K562 (cell line): Measurements from ENCODE around the gene C2CD2L. TPM values are rescaled to one million over a fixed set of nuclear protein-coding genes. Genes with fewer than 3 reads are reported as not detected.

Experiments used
- CBX3 ChIP-seq, 2 experiments: IDR thresholded peaks; 1 replicate in 1 of 2; 2 replicates in 1 of 2; pipeline ENCODE4 v1.6.1; 2012; ENCODE audit warnings: inconsistent platforms in 2 of 2, low read length in 2 of 2, borderline replicate concordance in 1 of 2, control low read depth in 1 of 2
- CTBP1 ChIP-seq: fragments of 450-650 bp; IDR thresholded peaks from 2 replicates; pipeline ENCODE4 v1.6.1; 2016; ENCODE audit warnings: borderline replicate concordance
- ELK1 ChIP-seq: sonication (generic); formaldehyde crosslinking; IDR thresholded peaks from 2 replicates; pipeline ENCODE4 v1.8.1; 2022; ENCODE audit warnings: missing genetic modification reagents
- JUND ChIP-seq, 2 experiments: IDR thresholded peaks; 2 replicates in 1 of 2; 3 replicates in 1 of 2; pipeline ENCODE4 v1.6.1; 2011; ENCODE audit warnings: borderline replicate concordance in 2 of 2, low read depth in 2 of 2, low read length in 2 of 2, improper control_type of control experiment in 1 of 2, missing biosample characterization in 1 of 2, missing genetic modification characterization in 1 of 2, missing genetic modification reagents in 1 of 2
- MYBL2 ChIP-seq, 2 experiments: fragments of 450-650 bp in 1 of 2; sonication (generic) in 1 of 2; formaldehyde crosslinking in 1 of 2; IDR thresholded peaks; 2 replicates each; pipeline versions ENCODE4 v1.6.1 to v1.8.1; 2017 to 2022; ENCODE audit warnings: borderline replicate concordance in 1 of 2, inconsistent platforms in 1 of 2, low read depth in 1 of 2, mild to moderate bottlenecking in 1 of 2, missing genetic modification reagents in 1 of 2, moderate library complexity in 1 of 2
- NELFE ChIP-seq: IDR thresholded peaks from 2 replicates; pipeline ENCODE4 v1.6.1; 2011; ENCODE audit warnings: mild to moderate bottlenecking; ENCODE audit not compliant: insufficient read depth, insufficient read length
- NFATC3 ChIP-seq: fragments of 450-650 bp; IDR thresholded peaks from 2 replicates; pipeline ENCODE4 v1.6.1; 2017; ENCODE audit warnings: mild to moderate bottlenecking
- PBX2 ChIP-seq, 2 experiments: IDR thresholded peaks in 1 of 2; conservative IDR thresholded peaks in 1 of 2; 2 replicates each; pipeline ENCODE4 v1.6.1; 2016; ENCODE audit warnings: low read depth in 2 of 2, mild to moderate bottlenecking in 1 of 2, missing compliant biosample characterization in 1 of 2, missing genetic modification characterization in 1 of 2, moderate library complexity in 1 of 2
- PHF20 ChIP-seq: fragments of 450-650 bp; IDR thresholded peaks from 2 replicates; pipeline ENCODE4 v1.6.1; 2018; ENCODE audit not compliant: partially characterized antibody
- RBM14 ChIP-seq: fragments of 200-400 bp; formaldehyde crosslinking; IDR thresholded peaks from 2 replicates; pipeline ENCODE4 v1.6.1; 2018; ENCODE audit warnings: low read depth, mild to moderate bottlenecking, low read length, moderate library complexity, borderline replicate concordance; ENCODE audit not compliant: insufficient read depth
- RBM25 ChIP-seq: fragments of 200-400 bp; formaldehyde crosslinking; IDR thresholded peaks from 2 replicates; pipeline ENCODE4 v1.6.1; 2018; ENCODE audit warnings: low read length, low read depth, moderate library complexity; ENCODE audit not compliant: severe bottlenecking
- RNF2 ChIP-seq: sonication (generic); IDR thresholded peaks from 2 replicates; pipeline ENCODE4 v1.6.1; 2016
- TEAD1 ChIP-seq, 2 experiments: fragments of 450-650 bp in 1 of 2; sonication (generic) in 1 of 2; formaldehyde crosslinking; IDR thresholded peaks; 2 replicates each; pipeline versions ENCODE4 v1.4.0 to v1.8.0; 2020 to 2022; ENCODE audit warnings: mild to moderate bottlenecking in 2 of 2, missing genetic modification reagents in 1 of 2
- ZNF23 ChIP-seq: fragments of 250-450 bp; sonication (Bioruptor Pico); IDR thresholded peaks from 2 replicates; pipeline ENCODE4 v1.4.0; 2020; ENCODE audit warnings: mild to moderate bottlenecking
- polyA plus RNA-seq, 8 experiments: library from polyadenylated mRNA; depleted of rRNA in 4 of 8; stranded (reverse) in 5 of 8; unstranded in 3 of 8; fragments of >200 nt; fragmentation: Nextera tagmentation in 2 of 8; fragmentation: Illumina TruSeq in 1 of 8; extraction: Ambion mirVana in 2 of 8; extraction: Trizol in 1 of 8; gene quantifications; 2 replicates each; pipeline versions ENCODE4 v1.2.1 to v1.2.3, GENCODE V29; 2011 to 2014; ENCODE audit warnings: inconsistent platforms in 1 of 8, missing spikeins in 1 of 8
- total RNA-seq, 7 experiments: library from RNA; depleted of rRNA in 6 of 7; stranded (reverse); fragments of >200 nt in 6 of 7; fragmentation: Illumina TruSeq in 2 of 7; extraction: Trizol in 2 of 7; gene quantifications; 2 replicates each; pipeline versions ENCODE4 v1.2.1 to v1.2.3, GENCODE V29; 2011 to 2021; ENCODE audit warnings: low replicate concordance in 1 of 7
- TF ChIP-seq, protein P1 (sequence below), 3 experiments: IDR thresholded peaks in 2 of 3; conservative IDR thresholded peaks in 1 of 3; 2 replicates each; pipeline ENCODE4 v1.5.1; 2011 to 2012; ENCODE audit warnings: low read length in 3 of 3, mild to moderate bottlenecking in 3 of 3, control low read depth in 2 of 3, improper control_type of control experiment in 1 of 3, inconsistent platforms in 1 of 3, low read depth in 1 of 3, mixed read lengths in 1 of 3, moderate library complexity in 1 of 3; ENCODE audit not compliant: insufficient read depth in 2 of 3
- TF ChIP-seq, protein P2 (sequence below): fragments of 450-650 bp; IDR thresholded peaks from 2 replicates; pipeline ENCODE4 v1.7.1; 2018; ENCODE audit warnings: mild to moderate bottlenecking, low read depth; ENCODE audit not compliant: partially characterized antibody

C2CD2L gene
- total and polyA plus RNA-seq, 9 of the 15 experiments (the other 6 are each of a cell fraction or from before 2014, with no cell fraction given) = 0.66 to 41.2 (median 14.8) TPM

DNA sequence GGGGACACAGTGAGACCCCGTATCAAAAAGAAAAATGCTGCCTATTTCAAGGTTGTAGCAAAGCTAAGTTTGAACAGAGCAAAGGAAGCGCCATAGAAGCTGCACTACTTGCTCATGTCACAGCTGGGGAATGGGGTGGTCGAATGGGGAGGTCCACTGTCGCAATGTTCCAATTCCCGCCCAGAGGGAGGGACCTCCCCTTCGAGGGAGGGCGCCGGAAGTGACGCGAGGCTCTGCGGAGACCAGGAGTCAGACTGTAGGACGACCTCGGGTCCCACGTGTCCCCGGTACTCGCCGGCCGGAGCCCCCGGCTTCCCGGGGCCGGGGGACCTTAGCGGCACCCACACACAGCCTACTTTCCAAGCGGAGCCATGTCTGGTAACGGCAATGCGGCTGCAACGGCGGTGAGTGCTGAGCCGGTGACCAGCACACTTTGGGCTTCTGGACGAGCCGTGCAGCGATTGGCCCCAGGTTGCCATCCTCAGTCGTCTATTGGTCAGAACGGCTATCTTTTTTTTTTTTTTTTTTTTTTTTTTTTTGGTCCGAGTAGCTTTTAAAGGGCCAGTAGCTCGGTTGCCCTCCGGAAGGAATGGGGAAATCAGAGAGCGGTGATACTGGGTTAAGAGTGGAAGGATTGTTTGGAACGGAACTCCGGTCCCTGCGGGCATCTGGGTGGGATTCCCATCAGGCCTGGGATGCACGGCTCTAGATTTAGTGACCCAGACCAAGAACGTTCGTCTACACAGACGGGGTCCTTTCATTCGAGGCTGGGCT is 22.3 kb upstream of the C2CD2L start, which contains the start of gene HMBS (continued):
- TF ChIP-seq, protein P1, sequence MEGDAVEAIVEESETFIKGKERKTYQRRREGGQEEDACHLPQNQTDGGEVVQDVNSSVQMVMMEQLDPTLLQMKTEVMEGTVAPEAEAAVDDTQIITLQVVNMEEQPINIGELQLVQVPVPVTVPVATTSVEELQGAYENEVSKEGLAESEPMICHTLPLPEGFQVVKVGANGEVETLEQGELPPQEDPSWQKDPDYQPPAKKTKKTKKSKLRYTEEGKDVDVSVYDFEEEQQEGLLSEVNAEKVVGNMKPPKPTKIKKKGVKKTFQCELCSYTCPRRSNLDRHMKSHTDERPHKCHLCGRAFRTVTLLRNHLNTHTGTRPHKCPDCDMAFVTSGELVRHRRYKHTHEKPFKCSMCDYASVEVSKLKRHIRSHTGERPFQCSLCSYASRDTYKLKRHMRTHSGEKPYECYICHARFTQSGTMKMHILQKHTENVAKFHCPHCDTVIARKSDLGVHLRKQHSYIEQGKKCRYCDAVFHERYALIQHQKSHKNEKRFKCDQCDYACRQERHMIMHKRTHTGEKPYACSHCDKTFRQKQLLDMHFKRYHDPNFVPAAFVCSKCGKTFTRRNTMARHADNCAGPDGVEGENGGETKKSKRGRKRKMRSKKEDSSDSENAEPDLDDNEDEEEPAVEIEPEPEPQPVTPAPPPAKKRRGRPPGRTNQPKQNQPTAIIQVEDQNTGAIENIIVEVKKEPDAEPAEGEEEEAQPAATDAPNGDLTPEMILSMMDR (IDR thresholded peaks at IDR 0.05 in 2 of 3, conservative IDR thresholded peaks at IDR 0.05 in 1 of 3; ENCODE audit: insufficient read depth in 2 of 3, low read depth in 1 of 3, low read length in 3 of 3) = no peak
- peak; percentile 32 for TF ChIP-seq JUND (IDR thresholded peaks at IDR 0.05; ENCODE audit: borderline replicate concordance, low read depth, low read length)
- TF ChIP-seq JUND (tag; IDR thresholded peaks at IDR 0.05; ENCODE audit: borderline replicate concordance, low read depth, low read length) = peak; percentile 53; the same call in 1 of the 3 replicates
- TF ChIP-seq ZNF23 (CRISPR knock-in tag) = no peak
- TF ChIP-seq RBM14 = no peak
- TF ChIP-seq MYBL2 (IDR thresholded peaks at IDR 0.05; ENCODE audit: low read depth) = no peak
- no peak for TF ChIP-seq MYBL2 (CRISPR knock-in tag; IDR thresholded peaks at IDR 0.05; ENCODE audit: borderline replicate concordance)
- TF ChIP-seq PBX2 (CRISPR knock-in tag; IDR thresholded peaks at IDR 0.05; ENCODE audit: low read depth) = no peak
- TF ChIP-seq PBX2 (tag; conservative IDR thresholded peaks at IDR 0.05; ENCODE audit: low read depth) = peak; percentile 44; the same call in 1 of the 2 replicates
- TF ChIP-seq CBX3 (IDR thresholded peaks at IDR 0.05; ENCODE audit: borderline replicate concordance in 1 of 2, low read length in 2 of 2) = 0 out of 3 replicates have a peak, but pooled peaks of 1 of the 2 experiments have one; percentile 14
- peak; percentile 36 for TF ChIP-seq RBM25
- peak; percentile 45 for TF ChIP-seq PHF20
- TF ChIP-seq, protein P2, sequence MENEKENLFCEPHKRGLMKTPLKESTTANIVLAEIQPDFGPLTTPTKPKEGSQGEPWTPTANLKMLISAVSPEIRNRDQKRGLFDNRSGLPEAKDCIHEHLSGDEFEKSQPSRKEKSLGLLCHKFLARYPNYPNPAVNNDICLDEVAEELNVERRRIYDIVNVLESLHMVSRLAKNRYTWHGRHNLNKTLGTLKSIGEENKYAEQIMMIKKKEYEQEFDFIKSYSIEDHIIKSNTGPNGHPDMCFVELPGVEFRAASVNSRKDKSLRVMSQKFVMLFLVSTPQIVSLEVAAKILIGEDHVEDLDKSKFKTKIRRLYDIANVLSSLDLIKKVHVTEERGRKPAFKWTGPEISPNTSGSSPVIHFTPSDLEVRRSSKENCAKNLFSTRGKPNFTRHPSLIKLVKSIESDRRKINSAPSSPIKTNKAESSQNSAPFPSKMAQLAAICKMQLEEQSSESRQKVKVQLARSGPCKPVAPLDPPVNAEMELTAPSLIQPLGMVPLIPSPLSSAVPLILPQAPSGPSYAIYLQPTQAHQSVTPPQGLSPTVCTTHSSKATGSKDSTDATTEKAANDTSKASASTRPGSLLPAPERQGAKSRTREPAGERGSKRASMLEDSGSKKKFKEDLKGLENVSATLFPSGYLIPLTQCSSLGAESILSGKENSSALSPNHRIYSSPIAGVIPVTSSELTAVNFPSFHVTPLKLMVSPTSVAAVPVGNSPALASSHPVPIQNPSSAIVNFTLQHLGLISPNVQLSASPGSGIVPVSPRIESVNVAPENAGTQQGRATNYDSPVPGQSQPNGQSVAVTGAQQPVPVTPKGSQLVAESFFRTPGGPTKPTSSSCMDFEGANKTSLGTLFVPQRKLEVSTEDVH = peak; percentile 76
- no peak for TF ChIP-seq ELK1 (CRISPR knock-in tag)
- TF ChIP-seq TEAD1 (CRISPR knock-in tag; IDR thresholded peaks at IDR 0.05) = no peak
- no peak for TF ChIP-seq RNF2
- TF ChIP-seq NFATC3 = no peak
- no peak for TF ChIP-seq NELFE
- TF ChIP-seq CTBP1 = no peak
